Retinal pigment epithelial cell (primary cell): ENCODE results near the gene DNAH8.

Source experiments
- DNase-seq: peaks from one replicate; pipeline ENCODE4 v3.0.0-alpha.2; 2010; ENCODE audit warnings: low read depth
- H3K4me3 ChIP-seq: 2 replicates; pipeline ENCODE4 v1.5.1; 2011; ENCODE audit warnings: mild to moderate bottlenecking, low read length, control low read depth, moderate library complexity
- TF ChIP-seq, protein P1 (sequence below): conservative IDR thresholded peaks from 2 replicates; pipeline ENCODE4 v1.5.1; 2011; ENCODE audit warnings: low read depth, low read length, control low read depth, inconsistent platforms

DNAH8 gene

GRCh38 chr6:38984723-38985122, 269.6 kb downstream of the DNAH8 start:
- DNase-seq: no peak
- H3K4me3 ChIP-seq: no peak overlapping the region
- TF ChIP-seq, protein P1, sequence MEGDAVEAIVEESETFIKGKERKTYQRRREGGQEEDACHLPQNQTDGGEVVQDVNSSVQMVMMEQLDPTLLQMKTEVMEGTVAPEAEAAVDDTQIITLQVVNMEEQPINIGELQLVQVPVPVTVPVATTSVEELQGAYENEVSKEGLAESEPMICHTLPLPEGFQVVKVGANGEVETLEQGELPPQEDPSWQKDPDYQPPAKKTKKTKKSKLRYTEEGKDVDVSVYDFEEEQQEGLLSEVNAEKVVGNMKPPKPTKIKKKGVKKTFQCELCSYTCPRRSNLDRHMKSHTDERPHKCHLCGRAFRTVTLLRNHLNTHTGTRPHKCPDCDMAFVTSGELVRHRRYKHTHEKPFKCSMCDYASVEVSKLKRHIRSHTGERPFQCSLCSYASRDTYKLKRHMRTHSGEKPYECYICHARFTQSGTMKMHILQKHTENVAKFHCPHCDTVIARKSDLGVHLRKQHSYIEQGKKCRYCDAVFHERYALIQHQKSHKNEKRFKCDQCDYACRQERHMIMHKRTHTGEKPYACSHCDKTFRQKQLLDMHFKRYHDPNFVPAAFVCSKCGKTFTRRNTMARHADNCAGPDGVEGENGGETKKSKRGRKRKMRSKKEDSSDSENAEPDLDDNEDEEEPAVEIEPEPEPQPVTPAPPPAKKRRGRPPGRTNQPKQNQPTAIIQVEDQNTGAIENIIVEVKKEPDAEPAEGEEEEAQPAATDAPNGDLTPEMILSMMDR: no peak

GRCh38 chr6:38985839-38986238, 270.7 kb downstream of the DNAH8 start:
- no peak overlapping the region for H3K4me3 ChIP-seq
- DNase-seq: no peak
- TF ChIP-seq, protein P1: no peak

GRCh38 chr6:38987503-38987902, 272.4 kb downstream of the DNAH8 start:
- no peak overlapping the region for H3K4me3 ChIP-seq
- TF ChIP-seq, protein P1: no peak
- DNase-seq: no peak

- no peak overlapping the region for H3K4me3 ChIP-seq
- TF ChIP-seq, protein P1: no peak
- no peak for DNase-seq
Observed at GRCh38 chr6:38988736-38989449, 273.8 kb downstream of the DNAH8 start.

GRCh38 chr6:38990475-38990874, 275.4 kb downstream of the DNAH8 start:
- H3K4me3 ChIP-seq: no peak overlapping the region
- DNase-seq: no peak
- TF ChIP-seq, protein P1: no peak

DNA sequence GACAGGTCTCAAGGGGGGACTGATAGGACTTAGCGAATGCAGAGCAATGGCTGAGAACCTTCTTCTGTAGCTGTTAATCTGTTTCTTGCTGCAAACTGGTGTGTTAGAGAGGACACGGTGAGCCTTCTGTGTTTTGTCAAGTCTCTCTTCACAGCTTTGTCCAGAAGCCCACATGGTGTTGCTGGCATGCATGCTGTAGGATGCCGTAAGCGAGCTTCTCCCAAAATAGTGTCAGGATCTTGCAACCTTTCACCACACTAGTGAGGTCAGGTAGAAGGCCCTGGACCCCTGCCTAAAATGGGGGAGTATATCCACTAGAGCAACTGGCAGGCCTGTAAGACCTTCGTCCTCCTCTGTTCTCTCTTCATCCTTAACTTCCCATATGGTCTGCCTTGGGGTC, 281.6 kb downstream of the DNAH8 start:
- DNase-seq: no peak

DNA sequence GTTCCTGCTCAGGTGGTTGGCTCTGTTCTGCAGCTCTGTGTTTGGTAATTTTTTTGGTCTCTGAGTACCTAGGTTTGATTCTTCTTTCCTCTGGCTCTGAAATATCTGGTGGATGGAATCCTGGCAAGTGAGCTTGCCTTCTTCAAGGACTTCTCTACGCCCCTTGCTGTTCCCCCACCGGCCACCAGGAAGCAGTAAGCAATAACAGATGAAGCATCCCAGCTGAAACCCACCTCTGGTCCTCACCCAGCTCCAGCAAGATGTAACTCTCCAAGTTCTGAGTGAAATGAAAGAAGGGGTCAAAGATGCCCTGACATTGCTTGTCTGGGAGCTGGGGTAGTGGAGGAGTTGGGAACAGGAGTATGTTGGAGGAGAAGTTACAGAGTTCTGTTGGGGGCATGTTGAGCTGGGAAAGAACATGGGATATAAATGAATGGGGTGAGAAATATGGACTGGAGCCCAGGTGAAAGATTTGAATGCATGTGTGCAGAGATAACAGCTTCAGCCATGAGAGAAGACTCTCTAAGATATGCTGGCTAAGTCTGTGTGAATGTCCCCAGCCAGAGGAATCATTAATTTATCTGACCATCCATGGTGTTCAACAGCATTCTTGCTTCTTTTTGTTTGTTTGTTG, 282.1 kb downstream of the DNAH8 start:
- H3K4me3 ChIP-seq: no peak overlapping the region
- no peak for DNase-seq
- TF ChIP-seq, protein P1: peak; percentile 79

More for the DNA sequence above, 281.6 kb downstream of the DNAH8 start:
- TF ChIP-seq, protein P1: no peak
- H3K4me3 ChIP-seq: no peak overlapping the region
